Astrocyte of the cerebellum (primary cell): Measurements from ENCODE around the gene DBN1.

Experiments
- DNase-seq: peaks from one replicate; pipeline ENCODE4 v3.0.0-alpha.2; 2011; ENCODE audit warnings: low read depth
- H3K4me3 ChIP-seq: 2 replicates; pipeline ENCODE4 v1.5.1; 2011; ENCODE audit warnings: mild to moderate bottlenecking, low read depth, low read length, moderate library complexity
- CTCF ChIP-seq: IDR thresholded peaks from 2 replicates; pipeline ENCODE4 v1.5.1; 2012; ENCODE audit warnings: low read length, low read depth, moderate library complexity, mild to moderate bottlenecking; ENCODE audit errors: missing control alignments
- in situ Hi-C: cut with HindIII; loops from 2 replicates; pipeline ENCODE4 v1.10.0; 2017; ENCODE audit warnings: low sequenced_read_pairs

DBN1 gene

DNA sequence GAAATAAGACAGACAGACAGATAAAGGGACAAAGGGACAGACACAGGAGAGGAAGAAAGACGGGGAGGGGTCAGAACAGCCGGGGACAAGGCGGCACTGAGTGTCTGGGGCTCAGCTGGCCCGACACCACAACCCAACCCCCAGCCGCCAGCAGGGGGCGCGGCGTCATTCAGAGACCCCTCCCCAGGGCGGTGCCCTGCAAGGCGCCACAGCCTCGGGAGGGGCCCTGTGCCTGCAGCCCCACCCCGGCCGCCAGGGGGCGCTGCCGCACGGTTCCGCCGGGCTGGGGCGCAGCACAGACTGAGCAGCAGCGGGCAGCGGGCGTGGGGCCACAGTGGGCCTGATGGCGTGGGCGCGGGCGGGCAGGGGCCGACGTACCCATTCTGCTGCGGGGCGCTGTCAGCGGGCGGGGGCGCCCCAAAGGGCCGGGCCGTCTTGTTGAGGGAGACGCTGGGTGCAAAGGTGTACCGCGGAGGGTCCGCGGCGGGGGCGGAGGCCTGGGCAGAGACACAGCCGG lies 18.1 kb upstream of the DBN1 start:
- no peak overlapping the region for H3K4me3 ChIP-seq
- peak; percentile 71 for TF ChIP-seq CTCF
- DNase-seq: no peak
- in situ Hi-C loops: no loop called here

- in situ Hi-C loops: no loop called here
- TF ChIP-seq CTCF: no peak
Observed at GRCh38 chr5:177490992-177491391, 17.6 kb upstream of the DBN1 start.

DNA sequence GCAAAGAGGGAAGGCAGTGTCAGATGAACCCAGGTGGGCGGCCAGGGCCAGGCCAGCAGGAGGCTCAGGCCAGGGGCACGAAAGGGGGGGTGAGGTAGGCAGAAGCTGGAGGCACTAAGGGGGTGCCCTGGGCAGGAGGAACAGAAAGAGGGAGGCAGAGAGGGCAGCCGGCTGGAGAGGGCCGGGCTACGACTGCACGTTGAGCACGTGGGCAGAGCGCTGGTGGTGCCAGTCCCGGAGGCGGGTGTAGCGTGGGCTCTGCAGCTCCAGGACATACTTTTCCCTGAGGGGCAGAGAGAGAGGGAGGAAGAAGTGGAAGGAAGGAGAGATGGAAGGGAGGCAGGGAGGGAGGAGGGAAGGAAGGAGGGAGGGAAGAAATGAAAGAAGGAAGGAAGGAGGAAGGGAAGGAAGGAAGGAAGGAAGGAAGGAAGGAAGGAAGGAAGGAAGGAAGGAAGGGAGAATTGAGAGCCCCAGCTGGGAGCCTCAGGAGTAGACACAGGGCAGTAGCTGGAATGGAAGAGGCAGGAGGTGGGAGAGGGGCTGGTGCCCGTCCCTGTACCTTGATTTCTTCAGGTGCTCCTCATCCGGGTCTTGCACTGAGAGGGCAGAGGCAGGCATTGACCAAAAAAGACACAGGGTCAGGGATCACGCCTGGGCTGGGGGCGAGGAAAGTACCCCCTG lies 17.0 kb upstream of the DBN1 start:
- in situ Hi-C loops: no loop called here
- no peak overlapping the region for H3K4me3 ChIP-seq
- TF ChIP-seq CTCF: no peak
- no peak for DNase-seq

More at GRCh38 chr5:177490992-177491391, 17.6 kb upstream of the DBN1 start:
- DNase-seq: no peak
- H3K4me3 ChIP-seq: no peak overlapping the region

GRCh38 chr5:177489119-177489716 lies 15.8 kb upstream of the DBN1 start:
- no peak for TF ChIP-seq CTCF
- no peak overlapping the region for H3K4me3 ChIP-seq
- no peak for DNase-seq
- in situ Hi-C loops: no loop called here

DNA sequence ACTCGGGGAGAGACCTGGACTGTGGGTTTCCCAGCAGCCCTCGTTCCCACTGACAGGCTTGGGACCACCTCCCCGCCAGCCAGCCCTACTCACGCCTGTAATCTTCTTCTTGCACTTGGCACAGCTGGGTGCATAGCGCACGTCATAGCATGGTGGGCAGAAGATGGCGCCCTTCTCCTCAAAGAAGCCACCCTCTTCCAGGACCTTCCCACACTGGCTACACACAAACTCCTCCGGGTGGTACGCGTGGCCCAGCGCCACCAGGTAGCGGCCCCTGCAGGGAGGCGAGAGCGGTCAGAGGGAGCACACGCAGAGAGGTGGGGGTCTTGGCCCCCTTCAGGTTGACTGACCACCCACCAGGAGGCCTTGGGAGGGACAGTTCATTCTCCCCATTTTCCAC lies 14.5 kb upstream of the DBN1 start:
- no peak overlapping the region for H3K4me3 ChIP-seq
- DNase-seq: no peak
- no peak for TF ChIP-seq CTCF
- in situ Hi-C loops: no loop called here

GRCh38 chr5:177487144-177487543 lies 13.7 kb upstream of the DBN1 start:
- no peak overlapping the region for H3K4me3 ChIP-seq
- no peak for DNase-seq
- in situ Hi-C loops: no loop called here
- no peak for TF ChIP-seq CTCF
